ENCODE data around the gene RWDD1.

DNA sequence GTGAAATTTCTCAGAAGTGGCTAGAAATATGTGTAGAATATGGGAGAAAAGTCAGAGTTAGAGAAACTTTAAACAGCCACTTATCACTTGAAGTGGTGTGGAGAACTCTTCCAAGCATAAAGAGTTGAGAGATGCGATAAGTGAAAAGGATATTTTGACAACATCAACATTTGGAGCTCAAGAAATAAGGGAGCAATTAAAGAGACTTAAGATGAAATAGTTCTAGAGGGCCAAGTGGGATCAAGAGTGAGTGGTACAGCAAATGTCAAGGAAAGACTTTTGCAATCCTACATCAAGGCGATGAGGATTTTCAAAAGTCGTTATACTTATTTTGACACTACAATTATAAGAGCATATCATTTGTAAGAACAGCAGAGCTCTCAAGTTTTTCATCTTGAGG lies 54.6 kb downstream of the RWDD1 start:
- TF ChIP-seq FOXP2 (optimal IDR thresholded peaks at IDR 0.05; ENCODE audit: borderline replicate concordance, extremely low read depth, extremely low read length, insufficient read depth) = no peak
- TF ChIP-seq REST (IDR thresholded peaks at IDR 0.05; ENCODE audit: insufficient read depth in 1 of 2, low read depth in 2 of 2, low read length in 2 of 2) = no peak
- TF ChIP-seq SIN3A (IDR thresholded peaks at IDR 0.05; ENCODE audit: borderline replicate concordance, insufficient read depth, low read length) = no peak
- TF ChIP-seq POLR2AphosphoS5 (IDR thresholded peaks at IDR 0.05; ENCODE audit: low read depth, low read length) = no peak

All from PFSK-1 (cell line).